PC-3 (cell line): ENCODE results near the gene TFF3. TPM values are rescaled to one million over a fixed set of nuclear protein-coding genes. Genes with fewer than 3 reads are reported as not detected.

Experiments
- ATAC-seq: fragments of 200-7000 bp; cut with Tn5 transposase; 2 replicates; pipeline ENCODE4 v1.9.1; 2020; ENCODE audit warnings: mild to moderate bottlenecking, moderate library complexity
- BruUV-seq: library from RNA; stranded (reverse); fragments of 400-500 nt; replicated peaks from 2 replicates; lab custom pipeline; 2021; lab: Mats Ljungman, UMichigan
- CTCF ChIA-PET: fragments of 300-600 bp; sonication (Branson Sonifier 250); formaldehyde crosslinking; loops from one replicate; lab custom pipeline; 2022; ENCODE audit warnings: antibody characterized with exemption; lab: Charles Lee
- POLR2A ChIA-PET: fragments of 300-600 bp; sonication (Branson Sonifier 250); formaldehyde crosslinking; loops from one replicate; lab custom pipeline; 2022; ENCODE audit warnings: antibody characterized with exemption; ENCODE audit not compliant: unreplicated experiment; lab: Charles Lee
- DNase-seq: peaks from one replicate; pipeline ENCODE4 v3.0.0-alpha.2; 2015
- H2AFZ ChIP-seq: fragments of 300-600 bp; sonication (generic); 2 replicates; pipeline ENCODE4 v1.6.0; 2016; ENCODE audit warnings: antibody characterized with exemption, low read length
- H3F3A ChIP-seq: fragments of 300-600 bp; sonication (generic); one replicate; pipeline ENCODE4 v1.6.0; 2017; ENCODE audit warnings: antibody characterized with exemption, low read length, control low read depth, mild to moderate bottlenecking; ENCODE audit not compliant: unreplicated experiment
- H3K27ac ChIP-seq: fragments of 300-600 bp; sonication (generic); 2 replicates; pipeline ENCODE4 v1.5.1; 2016; ENCODE audit warnings: mild to moderate bottlenecking, low read length
- H3K27me3 ChIP-seq: fragments of 300-600 bp; sonication (generic); 2 replicates; pipeline ENCODE4 v1.6.1; 2016; ENCODE audit warnings: low read length, mixed read lengths
- H3K36me3 ChIP-seq: fragments of 300-600 bp; sonication (generic); 2 replicates; pipeline ENCODE4 v1.6.1; 2016; ENCODE audit warnings: low read depth, mixed run types, low read length, mixed read lengths
- H3K4me1 ChIP-seq: fragments of 300-600 bp; sonication (generic); 2 replicates; pipeline ENCODE4 v1.5.1; 2016; ENCODE audit warnings: low read length; ENCODE audit not compliant: insufficient read depth
- H3K4me2 ChIP-seq: fragments of 300-600 bp; sonication (generic); 2 replicates; pipeline ENCODE4 v1.6.0; 2016; ENCODE audit warnings: low read length
- H3K4me3 ChIP-seq: fragments of 300-600 bp; sonication (generic); 2 replicates; pipeline ENCODE4 v1.5.1; 2016; ENCODE audit warnings: mild to moderate bottlenecking, low read length, mixed read lengths
- H3K79me2 ChIP-seq: fragments of 300-600 bp; sonication (generic); 2 replicates; pipeline ENCODE4 v1.6.1; 2017; ENCODE audit warnings: low read length, mixed read lengths
- H3K9ac ChIP-seq: fragments of 300-600 bp; sonication (generic); 2 replicates; pipeline ENCODE4 v1.6.0; 2016; ENCODE audit warnings: mild to moderate bottlenecking, low read length
- H3K9me2 ChIP-seq: fragments of 300-600 bp; sonication (generic); replicated peaks from 2 replicates; pipeline ENCODE4 v1.6.1; 2016; ENCODE audit warnings: mixed run types, low read length, mixed read lengths
- H3K9me3 ChIP-seq: fragments of 300-600 bp; sonication (generic); 2 replicates; pipeline ENCODE4 v1.6.1; 2016; ENCODE audit warnings: low read length, mixed read lengths
- H4K20me1 ChIP-seq: fragments of 300-600 bp; sonication (generic); 2 replicates; pipeline ENCODE4 v1.6.1; 2016; ENCODE audit warnings: low read length, mixed read lengths
- EZH2 ChIP-seq: fragments of 300-600 bp; sonication (generic); IDR thresholded peaks from one replicate; pipeline ENCODE4 v1.6.1; 2017; ENCODE audit warnings: antibody characterized with exemption, mild to moderate bottlenecking, low read length; ENCODE audit not compliant: unreplicated experiment
- EZH2phosphoT487 ChIP-seq: fragments of 300-600 bp; sonication (generic); IDR thresholded peaks from 2 replicates; pipeline ENCODE4 v1.6.1; 2018; ENCODE audit warnings: mild to moderate bottlenecking, antibody characterized with exemption, low read length, borderline replicate concordance
- intact Hi-C: fragments of 100-400 bp; cut with micrococcal nuclease; formaldehyde crosslinking; loops from 2 replicates; pipeline ENCODE4 v1.9.0; 2023
- total RNA-seq: library from RNA; depleted of rRNA; stranded (reverse); fragments of >200 nt; gene quantifications from 2 replicates; pipeline ENCODE4 v1.2.3, GENCODE V29; 2014
- TF ChIP-seq, protein P1 (sequence below): fragments of 300-600 bp; sonication (generic); conservative IDR thresholded peaks from 2 replicates; pipeline ENCODE4 v1.5.1; 2017; ENCODE audit warnings: antibody characterized with exemption, low read depth, mild to moderate bottlenecking, low read length

TFF3 gene
- total RNA-seq, 1 experiment from 2014 or later: 2.8 TPM

DNA sequence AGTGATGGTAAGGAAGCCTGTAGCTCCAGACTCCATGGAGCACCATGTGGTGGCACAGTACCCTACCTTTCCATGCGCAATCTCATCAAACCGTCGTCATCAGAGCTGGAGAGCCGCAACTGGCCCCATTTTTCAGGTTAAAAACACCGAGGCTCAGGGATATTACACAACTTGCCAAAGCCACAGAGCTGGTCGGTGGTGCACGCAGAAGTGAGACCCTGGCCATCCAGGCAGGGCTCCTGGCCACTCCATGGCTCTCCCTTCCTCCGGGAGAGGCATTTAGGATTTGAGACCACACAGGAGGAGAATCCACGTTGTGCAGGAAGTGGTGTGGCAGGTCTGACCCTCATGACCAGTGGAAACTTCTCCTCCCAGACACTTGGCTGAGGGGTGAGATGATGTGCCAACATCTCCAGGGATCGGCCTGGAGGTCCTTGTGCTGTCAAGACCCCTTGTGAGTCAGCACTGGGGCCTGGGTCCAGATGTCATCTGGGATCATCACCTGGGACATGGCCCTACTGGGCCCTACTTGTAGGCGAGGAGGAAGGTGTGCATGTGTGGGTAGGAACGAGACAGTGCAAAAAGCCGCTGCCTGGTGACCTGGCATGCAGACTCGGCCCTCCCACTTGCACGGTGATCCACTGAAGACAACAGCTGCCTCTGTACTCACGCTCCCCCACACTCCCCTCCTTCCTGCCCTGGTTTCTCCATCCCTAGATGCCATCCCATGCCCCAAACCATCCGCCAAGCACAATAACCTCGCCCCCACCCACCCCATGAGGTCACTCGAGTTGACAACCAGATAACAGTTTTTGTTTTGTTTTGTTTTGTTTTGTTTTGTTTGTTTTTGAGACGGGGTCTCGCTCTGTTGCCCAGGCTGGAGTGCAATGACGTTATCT lies 10.4 kb downstream of the TFF3 start:
- POLR2A ChIA-PET: no interaction called here
- CTCF ChIA-PET: no interaction called here

GRCh38 chr21:42303443-42303842 lies 11.8 kb downstream of the TFF3 start:
- POLR2A ChIA-PET: no interaction called here
- no peaks in the 10 kb centered on the region for H3K9me2 ChIP-seq
- BruUV-seq: no TSS peak
- no peaks in the 10 kb centered on the region for H3K27me3 ChIP-seq
- H3K4me3 ChIP-seq: no peak overlapping the region
- no peaks in the 10 kb centered on the region for H3K9me3 ChIP-seq
- H3K79me2 ChIP-seq: no peaks in the 10 kb centered on the region
- TF ChIP-seq EZH2phosphoT487 (no peak), EZH2 (no peak)
- TF ChIP-seq, protein P1, sequence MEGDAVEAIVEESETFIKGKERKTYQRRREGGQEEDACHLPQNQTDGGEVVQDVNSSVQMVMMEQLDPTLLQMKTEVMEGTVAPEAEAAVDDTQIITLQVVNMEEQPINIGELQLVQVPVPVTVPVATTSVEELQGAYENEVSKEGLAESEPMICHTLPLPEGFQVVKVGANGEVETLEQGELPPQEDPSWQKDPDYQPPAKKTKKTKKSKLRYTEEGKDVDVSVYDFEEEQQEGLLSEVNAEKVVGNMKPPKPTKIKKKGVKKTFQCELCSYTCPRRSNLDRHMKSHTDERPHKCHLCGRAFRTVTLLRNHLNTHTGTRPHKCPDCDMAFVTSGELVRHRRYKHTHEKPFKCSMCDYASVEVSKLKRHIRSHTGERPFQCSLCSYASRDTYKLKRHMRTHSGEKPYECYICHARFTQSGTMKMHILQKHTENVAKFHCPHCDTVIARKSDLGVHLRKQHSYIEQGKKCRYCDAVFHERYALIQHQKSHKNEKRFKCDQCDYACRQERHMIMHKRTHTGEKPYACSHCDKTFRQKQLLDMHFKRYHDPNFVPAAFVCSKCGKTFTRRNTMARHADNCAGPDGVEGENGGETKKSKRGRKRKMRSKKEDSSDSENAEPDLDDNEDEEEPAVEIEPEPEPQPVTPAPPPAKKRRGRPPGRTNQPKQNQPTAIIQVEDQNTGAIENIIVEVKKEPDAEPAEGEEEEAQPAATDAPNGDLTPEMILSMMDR: no peak
- H3K4me1 ChIP-seq: no peaks in the 10 kb centered on the region
- H3K27ac ChIP-seq: no peak overlapping the region
- H3K9ac ChIP-seq: no peak overlapping the region
- ATAC-seq: no peak
- intact Hi-C loops: no loop called here
- CTCF ChIA-PET: no interaction called here
- no peaks in the 10 kb centered on the region for H3K36me3 ChIP-seq
- no peak overlapping the region for H3K4me2 ChIP-seq
- no peak for DNase-seq
- no peaks in the 10 kb centered on the region for H4K20me1 ChIP-seq
- no peak overlapping the region for H2AFZ ChIP-seq
- H3F3A ChIP-seq: no peaks in the 10 kb centered on the region

More for the DNA sequence above, 10.4 kb downstream of the TFF3 start:
- no peak overlapping the region for H2AFZ ChIP-seq
- DNase-seq (no peak), ATAC-seq (no peak)
- H3K27me3 ChIP-seq: no peaks in the 10 kb centered on the region
- H3K4me1 ChIP-seq: peaks cover 6% of the 10 kb centered on the region; the same call in 1 of the 2 replicates
- no peaks in the 10 kb centered on the region for H3K36me3 ChIP-seq
- no peak overlapping the region for H3K27ac ChIP-seq
- H3F3A ChIP-seq: no peaks in the 10 kb centered on the region
- no peak overlapping the region for H3K4me2 ChIP-seq
- H3K9me2 ChIP-seq: no peaks in the 10 kb centered on the region
- TF ChIP-seq, protein P1: no peak
- TF ChIP-seq EZH2phosphoT487 (no peak), EZH2 (no peak)
- no peak overlapping the region for H3K4me3 ChIP-seq
- H3K9ac ChIP-seq: no peak overlapping the region
- H4K20me1 ChIP-seq: no peaks in the 10 kb centered on the region
- BruUV-seq: no TSS peak
- intact Hi-C loops: loop anchor here (5.0 kb wide), 2 partner anchors 62 to 158 kb away; partner anchors contain the start of gene TFF1
- H3K9me3 ChIP-seq: no peaks in the 10 kb centered on the region
- no peaks in the 10 kb centered on the region for H3K79me2 ChIP-seq

DNA sequence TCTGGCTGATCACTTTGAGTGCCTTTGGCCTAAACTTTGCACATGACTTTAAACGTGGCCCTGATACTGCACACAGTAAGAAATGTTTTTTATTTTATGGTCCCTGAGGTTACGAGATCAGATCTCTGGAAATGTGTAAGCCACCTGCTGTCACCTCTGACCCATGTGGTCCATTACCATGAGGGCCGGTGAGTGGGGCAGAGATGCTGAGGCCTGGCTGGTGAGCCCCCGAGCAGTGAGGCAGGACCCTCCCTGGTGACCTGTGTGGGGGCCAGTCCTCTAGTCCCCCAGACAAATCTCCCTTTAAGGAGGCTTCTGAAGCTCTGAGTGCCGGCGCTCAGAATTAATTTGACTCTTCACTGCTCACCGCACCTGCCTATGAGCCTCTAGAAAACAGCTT lies 12.4 kb downstream of the TFF3 start:
- Histone ChIP-seq H3K27me3 (no peaks in the 10 kb centered on the region), H3K9me3 (no peaks in the 10 kb centered on the region), H3K27ac (no peak overlapping the region), H3K4me2 (no peak overlapping the region), H3K4me3 (no peak overlapping the region), H3K9ac (no peak overlapping the region), H4K20me1 (no peaks in the 10 kb centered on the region), H2AFZ (no peak overlapping the region), H3K9me2 (no peaks in the 10 kb centered on the region), H3K36me3 (no peaks in the 10 kb centered on the region), H3K4me1 (no peaks in the 10 kb centered on the region), H3K79me2 (no peaks in the 10 kb centered on the region), H3F3A (no peaks in the 10 kb centered on the region)
- POLR2A ChIA-PET: no interaction called here
- intact Hi-C loops: no loop called here
- no peak for TF ChIP-seq EZH2phosphoT487
- TF ChIP-seq, protein P1: no peak
- TF ChIP-seq EZH2: no peak
- CTCF ChIA-PET: no interaction called here
- no TSS peak for BruUV-seq
- ATAC-seq: no peak
- DNase-seq: no peak
